NB4 (cell line): ENCODE measurements around the gene ID1.

Experiments used
- DNase-seq: peaks from one replicate; pipeline ENCODE4 v3.0.0; 2010; ENCODE audit warnings: low read depth
- H3K4me3 ChIP-seq: one replicate; pipeline ENCODE4 v1.5.1; 2011; ENCODE audit warnings: mild to moderate bottlenecking, low read depth, low read length, moderate library complexity
- MYC ChIP-seq: IDR thresholded peaks from 2 replicates; pipeline ENCODE4 v1.6.1; 2011; ENCODE audit warnings: low read depth, low read length
- POLR2A ChIP-seq: IDR thresholded peaks from 2 replicates; pipeline ENCODE4 v1.6.1; 2011; ENCODE audit warnings: mild to moderate bottlenecking; ENCODE audit not compliant: insufficient read length; ENCODE audit errors: extremely low read depth
- TF ChIP-seq, protein P1 (sequence below): IDR thresholded peaks from one replicate; pipeline ENCODE4 v1.5.1; 2012; ENCODE audit warnings: low read depth, low read length
- TF ChIP-seq, protein P2 (sequence below): IDR thresholded peaks from 2 replicates; pipeline ENCODE4 v1.6.1; 2011; ENCODE audit warnings: low read depth, low read length

The ID1 gene

DNA sequence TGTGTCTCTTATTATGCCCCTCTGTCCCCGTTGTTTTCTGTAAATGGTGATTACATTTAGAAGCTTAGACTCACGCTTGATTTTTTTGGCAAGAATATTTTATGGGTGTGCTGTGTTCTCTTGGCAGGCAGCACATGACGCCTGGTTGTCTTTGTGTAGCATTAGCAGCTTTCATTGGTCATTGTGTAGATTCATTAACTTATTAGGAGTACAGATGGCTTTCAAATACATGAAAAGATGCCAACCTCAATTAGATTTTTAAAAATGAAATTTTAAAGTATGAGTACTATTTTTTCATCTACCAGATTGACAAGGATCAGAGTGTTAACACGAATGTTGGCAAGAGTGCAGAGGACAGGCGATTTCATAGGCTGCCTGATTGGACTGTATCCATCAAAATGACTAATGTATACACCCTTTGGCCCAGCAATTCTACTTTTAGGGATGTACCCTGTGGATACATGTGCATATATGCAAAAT lies 47.9 kb downstream of the ID1 start:
- no peak overlapping the region for H3K4me3 ChIP-seq
- TF ChIP-seq, protein P1, sequence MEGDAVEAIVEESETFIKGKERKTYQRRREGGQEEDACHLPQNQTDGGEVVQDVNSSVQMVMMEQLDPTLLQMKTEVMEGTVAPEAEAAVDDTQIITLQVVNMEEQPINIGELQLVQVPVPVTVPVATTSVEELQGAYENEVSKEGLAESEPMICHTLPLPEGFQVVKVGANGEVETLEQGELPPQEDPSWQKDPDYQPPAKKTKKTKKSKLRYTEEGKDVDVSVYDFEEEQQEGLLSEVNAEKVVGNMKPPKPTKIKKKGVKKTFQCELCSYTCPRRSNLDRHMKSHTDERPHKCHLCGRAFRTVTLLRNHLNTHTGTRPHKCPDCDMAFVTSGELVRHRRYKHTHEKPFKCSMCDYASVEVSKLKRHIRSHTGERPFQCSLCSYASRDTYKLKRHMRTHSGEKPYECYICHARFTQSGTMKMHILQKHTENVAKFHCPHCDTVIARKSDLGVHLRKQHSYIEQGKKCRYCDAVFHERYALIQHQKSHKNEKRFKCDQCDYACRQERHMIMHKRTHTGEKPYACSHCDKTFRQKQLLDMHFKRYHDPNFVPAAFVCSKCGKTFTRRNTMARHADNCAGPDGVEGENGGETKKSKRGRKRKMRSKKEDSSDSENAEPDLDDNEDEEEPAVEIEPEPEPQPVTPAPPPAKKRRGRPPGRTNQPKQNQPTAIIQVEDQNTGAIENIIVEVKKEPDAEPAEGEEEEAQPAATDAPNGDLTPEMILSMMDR = no peak
- TF ChIP-seq MYC (no peak), POLR2A (no peak)
- TF ChIP-seq, protein P2, sequence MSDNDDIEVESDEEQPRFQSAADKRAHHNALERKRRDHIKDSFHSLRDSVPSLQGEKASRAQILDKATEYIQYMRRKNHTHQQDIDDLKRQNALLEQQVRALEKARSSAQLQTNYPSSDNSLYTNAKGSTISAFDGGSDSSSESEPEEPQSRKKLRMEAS = no peak
- DNase-seq = no peak

DNA sequence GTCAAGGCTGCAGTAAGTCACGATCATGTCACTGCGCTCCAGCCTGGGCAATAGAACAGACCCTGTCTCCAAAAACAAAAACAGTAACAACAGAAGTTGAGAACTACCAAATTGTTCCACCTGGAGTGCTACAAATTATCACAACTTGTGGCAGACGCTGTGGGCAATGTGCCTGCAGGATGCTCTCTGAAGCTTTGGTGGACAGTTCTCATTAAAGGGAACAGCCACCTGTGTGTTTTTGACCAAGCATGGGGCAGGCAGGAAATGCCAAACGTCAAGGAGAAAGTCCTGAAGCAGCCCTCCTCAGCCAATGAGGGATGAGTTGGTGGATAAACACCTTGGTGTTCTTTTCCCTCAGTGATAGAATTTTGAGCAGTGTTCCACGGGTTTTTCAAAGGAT lies 48.5 kb downstream of the ID1 start:
- H3K4me3 ChIP-seq = no peak overlapping the region
- no peak for DNase-seq
- no peak for TF ChIP-seq POLR2A
- TF ChIP-seq, protein P2 = no peak
- TF ChIP-seq MYC = no peak
- TF ChIP-seq, protein P1 = no peak

DNA sequence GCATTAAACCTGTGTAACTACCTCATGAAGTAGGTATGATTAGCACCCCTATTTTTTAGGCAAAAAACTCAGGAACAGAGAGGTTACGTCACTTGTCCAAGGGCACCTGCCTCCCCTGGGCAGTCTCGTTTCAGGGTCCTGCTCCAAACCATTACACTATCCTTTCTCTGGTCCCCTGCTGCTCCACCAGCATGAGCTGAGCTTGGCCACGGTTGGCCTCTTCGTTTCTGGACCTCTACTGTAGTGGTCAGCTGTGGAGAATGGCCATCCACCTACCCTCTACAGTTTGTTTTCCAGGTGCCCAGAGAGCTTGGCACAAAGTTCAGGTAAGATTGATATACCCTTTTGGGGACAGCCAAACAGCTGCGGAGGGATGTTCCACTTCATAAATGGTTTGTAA lies 49.4 kb downstream of the ID1 start:
- DNase-seq = no peak

More for the DNA sequence above, 49.4 kb downstream of the ID1 start:
- H3K4me3 ChIP-seq = no peak overlapping the region
- TF ChIP-seq POLR2A (no peak), MYC (no peak)
- TF ChIP-seq, protein P2 = no peak
- TF ChIP-seq, protein P1 = no peak
